Measurements from ENCODE around the gene AMTN.
A peak's percentile ranks its signal among the peaks of the same experiment; 100 is the strongest.
"Not testable (repeated sequence)": the region's sequence is repeated elsewhere in the genome, so short reads cannot be mapped to it uniquely, and the experiment has no call there.

AMTN gene

GRCh38 chr4:70518269-70518668 lies at the start of gene AMTN:
AMTN (plus strand) TSS chr4:70518569; CDS start chr4:70518778, 209 bp downstream.
- DNase-seq (ENCODE audit: low read depth, low spot score): no peak
- H3K27ac ChIP-seq: peak within 1 kb of the TSS; percentile 4

DNA sequence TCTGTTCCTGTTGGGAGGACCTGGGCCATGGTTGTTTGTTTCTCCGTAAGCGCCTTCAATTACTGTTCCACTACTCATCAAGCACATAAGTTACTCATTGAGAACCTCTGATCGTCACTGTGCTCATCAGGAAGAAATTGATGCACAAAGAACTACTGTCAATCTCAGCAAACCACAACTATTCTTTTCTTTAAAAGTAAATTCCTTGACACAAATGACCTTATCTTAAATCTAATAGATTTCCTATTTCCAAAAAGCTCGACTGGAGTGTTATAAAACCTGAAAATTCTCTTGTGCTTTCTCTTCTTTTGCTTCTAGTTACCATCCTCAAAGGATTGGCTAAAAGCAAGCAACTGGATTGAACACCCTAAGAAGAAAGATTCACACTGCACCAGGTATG lies 46.5 kb upstream of the AMTN start, which contains the start of gene MUC7:
Gene MUC7 (plus strand): TSS at position 301 of the 400 bp plus-strand sequence. CDS start 1,825 bp downstream, outside the sequence.
- H3K27ac ChIP-seq: no peak within 1 kb of the TSS
- DNase-seq (ENCODE audit: low read depth, low spot score): no peak

DNA sequence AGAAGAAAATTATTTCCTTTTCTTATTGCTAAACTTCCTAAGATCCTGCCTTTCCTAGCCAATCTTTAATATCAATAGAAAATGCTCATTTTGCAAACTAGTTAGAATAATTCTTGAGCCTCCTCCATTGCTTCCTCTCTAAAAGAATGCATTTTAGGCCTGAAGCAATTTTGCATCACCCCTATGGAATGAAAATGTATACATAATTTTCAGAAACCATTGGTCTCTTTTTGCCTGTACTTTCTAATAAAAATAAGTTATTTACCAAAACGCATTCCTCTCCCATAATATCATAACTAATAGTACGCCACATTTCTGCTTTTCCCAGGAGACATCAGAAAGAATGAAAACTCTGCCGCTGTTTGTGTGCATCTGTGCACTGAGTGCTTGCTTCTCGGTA lies 44.7 kb upstream of the AMTN start:
- no peak for DNase-seq (ENCODE audit: low read depth, low spot score)

DNA sequence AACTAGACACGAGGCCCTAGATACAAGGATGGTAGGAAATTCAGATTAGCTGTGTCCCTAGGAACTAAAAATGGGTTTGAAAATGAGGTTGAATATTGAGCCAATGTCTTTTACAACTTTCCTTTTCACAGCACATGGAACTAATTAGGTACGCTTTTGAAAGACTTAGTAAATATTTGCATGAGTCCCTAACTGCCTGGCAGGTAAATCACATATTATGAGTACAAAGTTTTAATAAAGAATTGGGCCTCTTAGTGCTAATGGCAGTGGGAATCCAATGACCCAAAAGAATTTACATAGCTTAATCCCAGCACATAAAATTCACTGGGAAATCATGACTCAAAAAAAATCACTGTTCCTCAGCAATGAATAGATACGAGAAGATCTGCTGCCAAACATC lies 29.6 kb upstream of the AMTN start:
- no peak for DNase-seq (ENCODE audit: low read depth, low spot score)
- no peak overlapping the region for H3K27ac ChIP-seq

More for the DNA sequence above, 44.7 kb upstream of the AMTN start:
- no peak overlapping the region for H3K27ac ChIP-seq

GRCh38 chr4:70496231-70496630 lies 22.1 kb upstream of the AMTN start:
- DNase-seq (ENCODE audit: low read depth, low spot score): no peak

GRCh38 chr4:70501838-70502237 lies 16.5 kb upstream of the AMTN start:
- H3K27ac ChIP-seq; DNase-seq (ENCODE audit: low read depth, low spot score): not testable (repeated sequence)

More at GRCh38 chr4:70496231-70496630, 22.1 kb upstream of the AMTN start:
- no peak overlapping the region for H3K27ac ChIP-seq

DNA sequence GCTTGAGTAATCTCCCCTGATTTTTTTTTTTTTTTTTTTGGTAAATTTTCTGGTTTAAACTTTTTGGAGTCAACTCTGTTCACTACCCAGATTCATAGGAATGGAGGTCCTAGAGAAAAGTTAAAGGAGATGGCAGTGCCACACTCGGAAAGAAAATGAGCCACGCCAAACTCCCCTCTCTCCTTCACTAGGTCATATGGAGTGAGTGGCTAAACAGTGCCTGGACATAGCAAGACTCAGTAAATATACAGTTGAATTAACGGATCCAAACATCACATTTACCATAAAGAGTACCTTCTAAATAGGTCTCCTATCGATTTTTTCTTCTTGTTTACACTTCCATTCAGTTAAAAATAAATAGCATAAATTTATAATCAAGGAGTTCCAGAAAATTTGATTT lies 13.6 kb upstream of the AMTN start:
- no peak overlapping the region for H3K27ac ChIP-seq
- DNase-seq (ENCODE audit: low read depth, low spot score): no peak

- DNase-seq (ENCODE audit: low read depth, low spot score): no peak
- H3K27ac ChIP-seq: no peak overlapping the region
Observed at GRCh38 chr4:70505151-70505748, 13.1 kb upstream of the AMTN start.

GRCh38 chr4:70508801-70509200 lies 9.6 kb upstream of the AMTN start:
- H3K27ac ChIP-seq: no peak overlapping the region
- DNase-seq (ENCODE audit: low read depth, low spot score): no peak

- H3K27ac ChIP-seq: peak overlapping the region; percentile 6
- no peak for DNase-seq (ENCODE audit: low read depth, low spot score)
Observed at GRCh38 chr4:70511365-70511764, 7.0 kb upstream of the AMTN start.

- DNase-seq (ENCODE audit: low read depth, low spot score): peak; percentile 79
- peak overlapping the region; percentile 73 for H3K27ac ChIP-seq
Observed at GRCh38 chr4:70515367-70516250, 2.8 kb upstream of the AMTN start.

GRCh38 chr4:70518716-70519115 lies 347 bp downstream of the AMTN start:
- peak overlapping the region; percentile 4 for H3K27ac ChIP-seq
- DNase-seq (ENCODE audit: low read depth, low spot score): peak; percentile 48

DNA sequence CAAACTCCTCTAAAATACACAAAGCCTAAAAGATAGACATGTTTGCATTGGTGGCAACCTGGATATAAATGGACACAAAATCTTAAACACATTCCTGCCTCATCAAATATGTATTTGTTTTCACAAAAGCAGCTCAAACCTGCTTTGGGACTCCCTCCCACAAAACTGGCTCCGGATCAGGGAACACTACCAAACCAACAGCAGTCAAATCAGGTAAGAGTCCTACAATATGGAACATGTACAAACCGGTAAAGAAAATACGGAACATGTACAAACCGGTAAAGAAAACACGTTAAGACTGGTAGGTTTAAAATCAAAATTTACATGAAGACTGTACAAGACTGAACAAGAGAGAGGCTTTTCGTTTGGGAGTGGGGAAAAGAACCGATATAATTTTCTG lies 4.3 kb downstream of the AMTN start:
- peak; percentile 75 for DNase-seq (ENCODE audit: low read depth, low spot score)
- H3K27ac ChIP-seq: peak overlapping the region; percentile 90

DNA sequence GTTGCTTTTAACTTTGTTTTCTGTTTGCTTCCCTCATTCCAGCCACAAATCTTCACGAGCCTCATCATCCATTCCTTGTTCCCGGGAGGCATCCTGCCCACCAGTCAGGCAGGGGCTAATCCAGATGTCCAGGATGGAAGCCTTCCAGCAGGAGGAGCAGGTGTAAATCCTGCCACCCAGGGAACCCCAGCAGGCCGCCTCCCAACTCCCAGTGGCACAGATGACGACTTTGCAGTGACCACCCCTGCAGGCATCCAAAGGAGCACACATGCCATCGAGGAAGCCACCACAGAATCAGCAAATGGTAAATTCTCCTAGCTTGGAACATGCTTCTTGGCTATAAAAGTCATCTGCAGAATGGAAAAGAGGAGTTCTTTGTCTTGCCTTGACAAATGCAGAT lies 12.6 kb downstream of the AMTN start:
- no peak overlapping the region for H3K27ac ChIP-seq
- DNase-seq (ENCODE audit: low read depth, low spot score): no peak

DNA sequence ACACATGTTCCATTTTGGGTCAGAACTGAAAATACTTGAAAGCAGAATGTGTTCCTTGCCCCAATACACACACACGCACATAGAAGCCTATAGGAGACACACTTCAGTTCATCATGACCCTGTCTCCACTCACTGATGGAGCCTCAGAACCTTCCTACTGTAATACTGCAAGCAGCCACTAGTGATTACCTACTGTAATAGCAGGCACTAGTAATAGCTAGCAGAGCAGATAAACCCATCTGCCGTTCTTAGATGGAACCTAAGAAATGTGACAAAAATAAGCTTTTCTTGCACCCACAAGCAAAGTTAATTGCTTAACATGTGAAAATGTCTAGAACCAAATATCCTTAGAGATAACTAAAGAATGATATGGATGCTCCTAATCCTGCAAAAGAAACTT lies 13.6 kb downstream of the AMTN start:
- DNase-seq (ENCODE audit: low read depth, low spot score): no peak
- no peak overlapping the region for H3K27ac ChIP-seq

DNA sequence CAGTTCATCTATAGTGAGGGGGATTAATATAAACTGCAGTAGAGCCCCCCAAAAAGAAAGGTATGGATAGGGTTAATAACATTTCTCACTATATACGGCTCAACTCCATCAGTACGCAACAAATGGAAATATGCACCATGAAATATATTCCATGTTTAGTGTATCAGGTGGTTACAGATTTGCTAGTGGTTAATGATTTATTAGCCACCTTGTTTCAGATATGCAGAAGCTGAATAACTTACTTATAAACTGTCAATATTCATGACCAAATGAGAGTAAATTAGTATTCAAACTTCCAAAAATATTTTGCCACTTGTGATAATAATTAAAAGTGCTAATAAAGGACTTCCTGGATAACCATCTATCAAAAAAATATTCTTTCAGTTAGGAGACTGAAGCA lies 14.8 kb downstream of the AMTN start:
- no peak overlapping the region for H3K27ac ChIP-seq
- DNase-seq (ENCODE audit: low read depth, low spot score): no peak

DNA sequence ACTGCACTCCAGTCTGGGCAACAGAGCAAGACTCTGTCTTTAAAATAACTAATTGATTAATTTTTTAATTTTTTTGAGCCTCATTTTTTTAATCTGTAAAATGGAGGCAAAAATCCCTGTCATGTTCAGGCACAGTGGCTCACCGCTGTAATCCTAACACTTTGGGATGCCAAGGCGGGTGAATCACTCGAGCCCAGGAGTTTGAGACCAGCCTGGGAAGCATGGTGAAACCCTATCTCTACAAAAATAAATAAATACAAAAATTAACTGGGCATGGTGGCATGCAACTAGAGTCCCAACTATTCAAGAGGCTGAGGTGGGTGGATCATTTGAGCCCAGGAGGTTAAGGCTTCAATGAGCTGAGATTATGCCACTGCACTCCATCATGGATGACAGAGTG lies 15.4 kb downstream of the AMTN start:
- no peak for DNase-seq (ENCODE audit: low read depth, low spot score)
- no peak overlapping the region for H3K27ac ChIP-seq

GRCh38 chr4:70534886-70535285 lies 16.5 kb downstream of the AMTN start:
- DNase-seq (ENCODE audit: low read depth, low spot score): not testable (repeated sequence)

DNA sequence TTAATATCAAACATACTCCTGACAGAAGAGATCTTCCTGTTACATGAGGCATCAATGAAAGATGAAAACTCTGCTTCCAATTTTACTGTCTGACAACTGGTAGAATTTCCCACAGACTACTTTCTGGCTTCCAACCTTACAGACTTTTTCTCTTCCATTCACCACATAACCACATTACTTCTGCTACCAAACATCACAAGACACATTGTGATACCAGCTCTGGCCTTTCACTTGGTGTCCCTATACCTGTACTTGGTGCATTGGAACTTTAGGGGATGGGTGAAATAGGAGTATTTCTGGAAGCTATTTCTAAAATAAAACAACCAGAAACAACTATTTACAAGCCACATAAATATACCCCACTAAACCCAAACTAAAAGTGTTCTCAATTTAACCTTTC lies 20.5 kb downstream of the AMTN start:
- no peak for DNase-seq (ENCODE audit: low read depth, low spot score)
- no peak overlapping the region for H3K27ac ChIP-seq

More at GRCh38 chr4:70534886-70535285, 16.5 kb downstream of the AMTN start:
- not testable (repeated sequence) for H3K27ac ChIP-seq

- no peak overlapping the region for H3K27ac ChIP-seq
- no peak for DNase-seq (ENCODE audit: low read depth, low spot score)
Observed at GRCh38 chr4:70544279-70544868, 26.0 kb downstream of the AMTN start.

- no peak overlapping the region for H3K27ac ChIP-seq
- DNase-seq (ENCODE audit: low read depth, low spot score): no peak
Observed at GRCh38 chr4:70556856-70557255, 38.5 kb downstream of the AMTN start.
